Fibroblast of upper back skin (primary cell): ENCODE data around the gene CASTOR1.

Source experiments
- DNase-seq: peaks from one replicate; pipeline ENCODE4 v3.0.0-alpha.2; 2013

CASTOR1 gene

GRCh38 chr22:30243661-30244060 lies 45.6 kb downstream of the CASTOR1 start:
- no peak for DNase-seq

GRCh38 chr22:30241576-30242371 lies 47.5 kb downstream of the CASTOR1 start:
- DNase-seq = peak; percentile 49

GRCh38 chr22:30240541-30241417 lies 48.5 kb downstream of the CASTOR1 start:
- DNase-seq = no peak

- DNase-seq = no peak
These were observed 49.6 kb downstream of the CASTOR1 start for GRCh38 chr22:30239488-30240405.

- peak; percentile 82 for DNase-seq
These were observed 50.4 kb downstream of the CASTOR1 start for GRCh38 chr22:30238661-30239487.

GRCh38 chr22:30238136-30238535 lies 51.2 kb downstream of the CASTOR1 start:
- DNase-seq = no peak

- no peak for DNase-seq
These were observed 52.4 kb downstream of the CASTOR1 start for GRCh38 chr22:30236875-30237274.

GRCh38 chr22:30235687-30236170 lies 53.6 kb downstream of the CASTOR1 start:
- peak; percentile 98 for DNase-seq
